AG04449 (cell line): ENCODE measurements around the gene MDM2.

Source experiments
- CTCF ChIA-PET: fragments of 350-600 bp; formaldehyde crosslinking; extraction: SDS; loops from one replicate; lab custom pipeline; 2021; ENCODE audit warnings: antibody characterized with exemption; lab: Yijun Ruan, JAX
- POLR2A ChIA-PET: fragments of 400-600, 350-600 bp; formaldehyde crosslinking; extraction: SDS; loops from one replicate; lab custom pipeline; 2020; ENCODE audit warnings: antibody characterized with exemption, inconsistent platforms; lab: Yijun Ruan, JAX
- DNase-seq: peaks from one replicate; pipeline ENCODE4 v3.0.0-alpha.2; 2010; ENCODE audit warnings: low read depth, low spot score
- H3K4me3 ChIP-seq: 2 replicates; pipeline ENCODE4 v1.5.1; 2011; ENCODE audit warnings: low read depth, mild to moderate bottlenecking, control low read depth, low read length
- CTCF ChIP-seq: IDR thresholded peaks from one replicate; pipeline ENCODE4 v1.5.1; 2011; ENCODE audit warnings: mild to moderate bottlenecking, moderate library complexity, low read length, control low read depth, inconsistent platforms; ENCODE audit not compliant: insufficient read depth; ENCODE audit errors: missing control alignments

The MDM2 gene

GRCh38 chr12:68821357-68822188 is 13.6 kb downstream of the MDM2 start:
- ChIA-PET CTCF (interaction anchor here (0.8 to 3.7 kb wide), 4 partner anchors 9 to 13 kb away, joined by 3 to 35 read pairs (median 6); no protein-coding TSS in a partner anchor), POLR2A (interaction anchor here (0.7 to 1.0 kb wide), 3 partner anchors 8 to 76 kb away, joined by 3 to 4 read pairs (median 3); partner anchors contain the start of gene MDM2)
- no peak for TF ChIP-seq CTCF

DNA sequence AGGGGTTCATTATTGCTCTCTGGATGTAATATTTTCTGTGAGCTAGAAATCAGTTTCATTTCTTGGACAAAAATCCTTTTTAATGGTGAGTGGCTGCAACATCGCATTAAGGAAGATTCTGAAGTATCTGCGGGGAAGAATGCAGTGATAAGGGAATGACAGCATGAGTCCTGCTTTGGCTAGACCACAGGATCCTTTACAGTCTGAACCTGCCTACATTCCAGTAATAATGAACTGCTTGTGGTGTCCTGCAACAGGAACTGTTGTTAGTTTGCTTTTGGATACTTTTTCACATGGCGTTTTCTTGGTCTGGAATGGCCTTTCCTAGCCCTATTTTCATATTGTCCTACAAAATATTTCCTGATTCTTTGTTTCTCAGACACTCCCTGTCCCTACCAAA is 15.7 kb downstream of the MDM2 start:
- H3K4me3 ChIP-seq: no peak overlapping the region
- ChIA-PET POLR2A (interaction anchor here (1.0 kb wide), 1 partner anchor 15 kb away, joined by 3 read pairs; no protein-coding TSS in a partner anchor), CTCF (interaction anchor here (0.9 kb wide), 1 partner anchor 16 kb away, joined by 3 read pairs; the partner anchor contains the start of gene MDM2)
- no peak for DNase-seq
- TF ChIP-seq CTCF: no peak

More at GRCh38 chr12:68821357-68822188, 13.6 kb downstream of the MDM2 start:
- H3K4me3 ChIP-seq: no peak overlapping the region
- no peak for DNase-seq

GRCh38 chr12:68824131-68824530 is 16.2 kb downstream of the MDM2 start:
- no peak for DNase-seq
- TF ChIP-seq CTCF: no peak
- ChIA-PET CTCF (interaction anchor here (0.9 kb wide), 1 partner anchor 16 kb away, joined by 3 read pairs; the partner anchor contains the start of gene MDM2), POLR2A (no interaction called here)
- H3K4me3 ChIP-seq: no peak overlapping the region

DNA sequence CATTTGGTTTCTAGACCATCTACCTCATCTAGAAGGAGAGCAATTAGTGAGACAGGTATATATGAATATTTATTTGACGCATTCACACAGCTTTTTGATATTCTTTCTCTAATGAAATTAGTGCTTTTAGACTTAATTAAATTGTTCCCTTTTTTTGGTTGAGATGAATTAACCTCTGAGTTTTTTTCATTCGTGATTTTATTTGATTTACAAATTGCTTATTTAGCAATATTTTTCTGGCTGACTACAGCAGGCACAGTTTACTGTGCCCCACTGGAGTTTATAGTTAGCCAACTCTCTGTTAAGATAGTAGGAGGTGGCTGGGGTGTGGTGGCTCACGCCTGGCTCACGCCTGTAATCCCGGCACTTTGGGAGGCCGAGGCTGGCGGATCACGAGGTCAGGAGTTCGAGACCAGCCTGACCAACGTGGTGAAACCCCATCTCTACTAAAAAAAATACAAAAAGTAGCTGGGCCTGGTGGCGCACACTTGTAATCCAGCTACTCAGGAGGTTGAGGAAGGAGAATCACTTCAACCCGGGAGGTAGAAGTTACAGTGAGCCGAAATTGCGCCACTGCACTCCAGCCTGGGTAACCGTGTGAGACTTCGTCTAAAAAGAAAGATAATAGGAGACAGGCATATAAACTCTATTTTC is 16.7 kb downstream of the MDM2 start:
- POLR2A ChIA-PET: no interaction called here
- TF ChIP-seq CTCF: no peak
- CTCF ChIA-PET: interaction anchor here (0.9 to 1.9 kb wide), 2 partner anchors 8 to 17 kb away, joined by 3 to 4 read pairs; partner anchors contain the start of gene MDM2
- DNase-seq: no peak
- no peak overlapping the region for H3K4me3 ChIP-seq

DNA sequence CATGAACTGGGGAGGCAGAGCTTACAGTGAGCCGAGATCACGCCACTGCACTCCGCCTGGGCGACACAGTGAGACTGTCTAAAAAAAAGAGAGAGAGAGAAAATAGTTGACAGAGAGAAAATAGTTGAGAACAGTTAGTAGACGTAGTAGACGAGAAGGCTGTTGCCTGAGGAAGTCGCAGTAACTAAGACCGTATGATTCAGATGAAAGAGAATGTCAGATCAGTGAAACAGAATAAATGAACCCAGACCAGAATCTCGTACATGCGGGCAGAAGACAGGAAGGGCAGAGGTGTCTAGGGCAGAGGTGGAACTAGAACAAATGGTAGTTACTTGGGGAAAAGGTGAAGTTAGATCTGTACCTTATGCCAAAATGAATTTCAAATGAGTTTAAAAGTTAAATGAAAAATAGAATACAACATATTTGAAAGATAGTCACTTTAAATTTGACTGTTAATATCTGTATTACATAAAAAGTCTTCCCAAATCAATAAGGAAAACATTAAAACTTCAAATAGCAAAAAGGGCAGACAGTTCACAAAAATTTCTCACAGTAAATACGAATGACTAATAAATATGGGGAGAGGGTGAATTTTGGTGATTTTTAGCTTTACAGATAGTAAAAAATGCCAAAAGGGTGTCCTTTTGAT is 17.7 kb downstream of the MDM2 start:
- ChIA-PET CTCF (interaction anchor here (1.9 kb wide), 1 partner anchor 9 kb away, joined by 4 read pairs; no protein-coding TSS in a partner anchor), POLR2A (no interaction called here)
- no peak for DNase-seq
- no peak overlapping the region for H3K4me3 ChIP-seq
- TF ChIP-seq CTCF: no peak
